ENCODE data around the gene MIOS.

MIOS gene

GRCh38 chr7:7650682-7651206 lies 84.1 kb downstream of the MIOS start:
- TF ChIP-seq, protein P1, sequence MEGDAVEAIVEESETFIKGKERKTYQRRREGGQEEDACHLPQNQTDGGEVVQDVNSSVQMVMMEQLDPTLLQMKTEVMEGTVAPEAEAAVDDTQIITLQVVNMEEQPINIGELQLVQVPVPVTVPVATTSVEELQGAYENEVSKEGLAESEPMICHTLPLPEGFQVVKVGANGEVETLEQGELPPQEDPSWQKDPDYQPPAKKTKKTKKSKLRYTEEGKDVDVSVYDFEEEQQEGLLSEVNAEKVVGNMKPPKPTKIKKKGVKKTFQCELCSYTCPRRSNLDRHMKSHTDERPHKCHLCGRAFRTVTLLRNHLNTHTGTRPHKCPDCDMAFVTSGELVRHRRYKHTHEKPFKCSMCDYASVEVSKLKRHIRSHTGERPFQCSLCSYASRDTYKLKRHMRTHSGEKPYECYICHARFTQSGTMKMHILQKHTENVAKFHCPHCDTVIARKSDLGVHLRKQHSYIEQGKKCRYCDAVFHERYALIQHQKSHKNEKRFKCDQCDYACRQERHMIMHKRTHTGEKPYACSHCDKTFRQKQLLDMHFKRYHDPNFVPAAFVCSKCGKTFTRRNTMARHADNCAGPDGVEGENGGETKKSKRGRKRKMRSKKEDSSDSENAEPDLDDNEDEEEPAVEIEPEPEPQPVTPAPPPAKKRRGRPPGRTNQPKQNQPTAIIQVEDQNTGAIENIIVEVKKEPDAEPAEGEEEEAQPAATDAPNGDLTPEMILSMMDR (IDR thresholded peaks at IDR 0.05; ENCODE audit: low read length) = no peak
- peaks cover 16% of the 10 kb centered on the region; the same call in 1 of the 2 replicates for H3K79me2 ChIP-seq (ENCODE audit: insufficient read depth, low read length)

GRCh38 chr7:7651479-7651878 lies 84.8 kb downstream of the MIOS start:
- H3K9me3 ChIP-seq (ENCODE audit: low read length) = no peaks in the 10 kb centered on the region
- H3K36me3 ChIP-seq (ENCODE audit: insufficient read depth, low read length) = no peaks in the 10 kb centered on the region
- no peak overlapping the region for H3K9ac ChIP-seq (ENCODE audit: low read length)
- TF ChIP-seq EZH2 (IDR thresholded peaks at IDR 0.05; ENCODE audit: borderline replicate concordance, low read length) = no peak
- TF ChIP-seq, protein P1 (IDR thresholded peaks at IDR 0.05; ENCODE audit: low read length) = no peak
- no peak overlapping the region for H3K27ac ChIP-seq (ENCODE audit: low read depth, low read length, poor library complexity, severe bottlenecking)
- peaks cover 31% of the 10 kb centered on the region for H3K4me1 ChIP-seq (ENCODE audit: insufficient read depth, low read length, severe bottlenecking)
- no peaks in the 10 kb centered on the region for H3F3A ChIP-seq (ENCODE audit: insufficient read depth, low read length)
- H3K4me3 ChIP-seq (ENCODE audit: low read depth, low read length, poor library complexity, severe bottlenecking) = no peak overlapping the region
- no peaks in the 10 kb centered on the region for H3K27me3 ChIP-seq (ENCODE audit: insufficient read depth, low read length)
- H3K79me2 ChIP-seq (ENCODE audit: insufficient read depth, low read length) = peaks cover 16% of the 10 kb centered on the region; the same call in 1 of the 2 replicates
- H4K20me1 ChIP-seq (ENCODE audit: insufficient read depth, low read length) = no peaks in the 10 kb centered on the region
- no peaks in the 10 kb centered on the region for H3K9me2 ChIP-seq (ENCODE audit: low read depth, low read length)
- H3K4me2 ChIP-seq (ENCODE audit: low read length) = no peak overlapping the region
- H2AFZ ChIP-seq (ENCODE audit: low read length) = no peak overlapping the region

More at GRCh38 chr7:7650682-7651206, 84.1 kb downstream of the MIOS start:
- H3F3A ChIP-seq (ENCODE audit: insufficient read depth, low read length) = no peaks in the 10 kb centered on the region
- H2AFZ ChIP-seq (ENCODE audit: low read length) = no peak overlapping the region
- H4K20me1 ChIP-seq (ENCODE audit: insufficient read depth, low read length) = no peaks in the 10 kb centered on the region
- no peak overlapping the region for H3K27ac ChIP-seq (ENCODE audit: low read depth, low read length, poor library complexity, severe bottlenecking)
- H3K9me3 ChIP-seq (ENCODE audit: low read length) = no peaks in the 10 kb centered on the region
- H3K4me3 ChIP-seq (ENCODE audit: low read depth, low read length, poor library complexity, severe bottlenecking) = no peak overlapping the region
- no peaks in the 10 kb centered on the region for H3K9me2 ChIP-seq (ENCODE audit: low read depth, low read length)
- H3K4me1 ChIP-seq (ENCODE audit: insufficient read depth, low read length, severe bottlenecking) = peaks cover 31% of the 10 kb centered on the region
- H3K4me2 ChIP-seq (ENCODE audit: low read length) = no peak overlapping the region
- no peaks in the 10 kb centered on the region for H3K36me3 ChIP-seq (ENCODE audit: insufficient read depth, low read length)
- no peaks in the 10 kb centered on the region for H3K27me3 ChIP-seq (ENCODE audit: insufficient read depth, low read length)
- H3K9ac ChIP-seq (ENCODE audit: low read length) = no peak overlapping the region

- no peak overlapping the region for H3K4me2 ChIP-seq (ENCODE audit: low read length)
- no peak overlapping the region for H3K4me3 ChIP-seq (ENCODE audit: low read depth, low read length, poor library complexity, severe bottlenecking)
- H3K4me1 ChIP-seq (ENCODE audit: insufficient read depth, low read length, severe bottlenecking) = peaks cover 21% of the 10 kb centered on the region
- H3K9ac ChIP-seq (ENCODE audit: low read length) = no peak overlapping the region
- peaks cover 16% of the 10 kb centered on the region; the same call in 1 of the 2 replicates for H3K79me2 ChIP-seq (ENCODE audit: insufficient read depth, low read length)
- H2AFZ ChIP-seq (ENCODE audit: low read length) = no peak overlapping the region
- no peaks in the 10 kb centered on the region for H3K27me3 ChIP-seq (ENCODE audit: insufficient read depth, low read length)
- H3K9me2 ChIP-seq (ENCODE audit: low read depth, low read length) = no peaks in the 10 kb centered on the region
- no peaks in the 10 kb centered on the region for H3F3A ChIP-seq (ENCODE audit: insufficient read depth, low read length)
- no peaks in the 10 kb centered on the region for H3K36me3 ChIP-seq (ENCODE audit: insufficient read depth, low read length)
- no peaks in the 10 kb centered on the region for H3K9me3 ChIP-seq (ENCODE audit: low read length)
- no peak for TF ChIP-seq EZH2 (IDR thresholded peaks at IDR 0.05; ENCODE audit: borderline replicate concordance, low read length)
- TF ChIP-seq, protein P1 (IDR thresholded peaks at IDR 0.05; ENCODE audit: low read length) = no peak
- no peak overlapping the region for H3K27ac ChIP-seq (ENCODE audit: low read depth, low read length, poor library complexity, severe bottlenecking)
- H4K20me1 ChIP-seq (ENCODE audit: insufficient read depth, low read length) = no peaks in the 10 kb centered on the region
Observed at GRCh38 chr7:7652798-7653540, 86.3 kb downstream of the MIOS start.
